HEK293 (cell line): ENCODE data around the gene PAPSS2.
A peak's percentile ranks its signal among the peaks of the same experiment; 100 is the strongest.

Experiments used
- CTCF ChIA-PET: fragments of 350-600 bp; formaldehyde crosslinking; extraction: SDS; loops from one replicate; lab custom pipeline; 2021; ENCODE audit warnings: antibody characterized with exemption; lab: Yijun Ruan, JAX
- POLR2A ChIA-PET: fragments of 300-600 bp; formaldehyde crosslinking; extraction: SDS; loops from one replicate; lab custom pipeline; 2020; ENCODE audit warnings: antibody characterized with exemption, inconsistent platforms; lab: Yijun Ruan, JAX
- H3K27ac ChIP-seq: fragments of 200-500 bp; sonication (Bioruptor generic); 2 replicates; pipeline ENCODE4 v1.5.1; 2014; ENCODE audit warnings: low read depth, low read length, control low read depth, inconsistent platforms; ENCODE audit errors: extremely low read depth
- H3K36me3 ChIP-seq, 2 experiments: fragments of 200-500 bp in 1 of 2; sonication (Bioruptor generic) in 1 of 2; 1 replicate in 1 of 2; 2 replicates in 1 of 2; pipeline ENCODE4 v1.5.1; 2014 to 2017; ENCODE audit warnings: inconsistent platforms in 2 of 2, low read length in 2 of 2; ENCODE audit not compliant: control insufficient read depth in 2 of 2, insufficient read depth in 1 of 2
- H3K4me1 ChIP-seq: fragments of 200-500 bp; sonication (Bioruptor generic); 2 replicates; pipeline ENCODE4 v1.5.1; 2014; ENCODE audit warnings: mild to moderate bottlenecking, low read length, inconsistent platforms; ENCODE audit not compliant: control insufficient read depth, insufficient read depth
- H3K4me3 ChIP-seq: 2 replicates; pipeline ENCODE4 v1.5.1; 2011; ENCODE audit warnings: low read depth, mild to moderate bottlenecking, control low read depth, low read length, moderate library complexity
- H3K9me3 ChIP-seq: fragments of 200-500 bp; sonication (Bioruptor generic); 2 replicates; pipeline ENCODE4 v1.5.1; 2014; ENCODE audit warnings: low read depth, low read length, inconsistent platforms; ENCODE audit not compliant: control insufficient read depth, insufficient read depth
- ATF2 ChIP-seq: fragments of 450-650 bp; formaldehyde crosslinking; IDR thresholded peaks from 2 replicates; pipeline ENCODE4 v1.5.1; 2016; ENCODE audit warnings: missing biosample characterization, missing genetic modification characterization, low read depth
- REPIN1 ChIP-seq: fragments of 450-650 bp; formaldehyde crosslinking; IDR thresholded peaks from 2 replicates; pipeline ENCODE4 v1.5.1; 2017; ENCODE audit warnings: missing biosample characterization, missing genetic modification characterization, low read depth
- ZNF10 ChIP-seq: fragments of 450-650 bp; formaldehyde crosslinking; IDR thresholded peaks from 2 replicates; pipeline ENCODE4 v1.5.1; 2017; ENCODE audit warnings: missing biosample characterization, missing genetic modification characterization
- ZNF184 ChIP-seq: fragments of 450-650 bp; IDR thresholded peaks from 2 replicates; pipeline ENCODE4 v1.5.1; 2018; ENCODE audit warnings: missing biosample characterization, mild to moderate bottlenecking, missing genetic modification characterization
- ZNF398 ChIP-seq: fragments of 450-650 bp; formaldehyde crosslinking; IDR thresholded peaks from 2 replicates; pipeline ENCODE4 v1.5.1; 2017; ENCODE audit warnings: missing biosample characterization, missing genetic modification characterization
- ZNF404 ChIP-seq: fragments of 450-650 bp; formaldehyde crosslinking; IDR thresholded peaks from 2 replicates; pipeline ENCODE4 v1.5.1; 2017; ENCODE audit warnings: missing biosample characterization, missing genetic modification characterization
- ZNF530 ChIP-seq: fragments of 450-650 bp; formaldehyde crosslinking; IDR thresholded peaks from 2 replicates; pipeline ENCODE4 v1.5.1; 2016; ENCODE audit warnings: low read depth, missing biosample characterization, missing genetic modification characterization
- ZNF558 ChIP-seq: fragments of 450-650 bp; formaldehyde crosslinking; IDR thresholded peaks from 2 replicates; pipeline ENCODE4 v1.5.1; 2016; ENCODE audit warnings: missing biosample characterization, missing genetic modification characterization
- ZNF747 ChIP-seq: fragments of 450-650 bp; formaldehyde crosslinking; IDR thresholded peaks from 2 replicates; pipeline ENCODE4 v1.5.1; 2016; ENCODE audit warnings: missing biosample characterization, missing genetic modification characterization

Gene PAPSS2

GRCh38 chr10:87782721-87783120, 123.0 kb downstream of the PAPSS2 start (continued):
- no peak for TF ChIP-seq ZNF398 (tag by site-specific recombination)
- TF ChIP-seq ZNF404 (tag by site-specific recombination), result no peak
- TF ChIP-seq, all 188 proteins: peak for 0

- Histone ChIP-seq H3K27ac (no peak overlapping the region), H3K9me3 (no peaks in the 10 kb centered on the region), H3K4me3 (no peak overlapping the region), H3K36me3 (peaks cover 53 to 62% of the 10 kb centered on the region in 2 experiments), H3K4me1 (no peaks in the 10 kb centered on the region)
- POLR2A ChIA-PET, result no interaction called here
- CTCF ChIA-PET, result no interaction called here
- no peak for TF ChIP-seq REPIN1
- no peak for TF ChIP-seq ZNF530
Observed at GRCh38 chr10:87786421-87786820, 126.7 kb downstream of the PAPSS2 start.

- H3K36me3 ChIP-seq, result peaks cover 36 to 58% of the 10 kb centered on the region in 2 experiments
Observed at GRCh38 chr10:87790185-87790584, 130.5 kb downstream of the PAPSS2 start.

GRCh38 chr10:87794285-87794684, 134.6 kb downstream of the PAPSS2 start:
- ChIA-PET POLR2A (no interaction called here), CTCF (interaction anchor here (0.6 to 1.2 kb wide), 3 partner anchors 20 to 678 kb away, joined by 3 read pairs; no protein-coding TSS in a partner anchor)
- H3K4me3 ChIP-seq, result no peak overlapping the region
- no peak for TF ChIP-seq ZNF747 (tag by site-specific recombination)
- TF ChIP-seq ZNF184 (tag by site-specific recombination), result no peak
- TF ChIP-seq ZNF558, result no peak
- H3K9me3 ChIP-seq, result no peaks in the 10 kb centered on the region
- peaks cover 3% of the 10 kb centered on the region; the same call in 1 of the 2 replicates for H3K4me1 ChIP-seq
- no peak overlapping the region for H3K27ac ChIP-seq
- H3K36me3 ChIP-seq, result peaks cover 20 to 61% of the 10 kb centered on the region in 2 experiments

More at GRCh38 chr10:87790185-87790584, 130.5 kb downstream of the PAPSS2 start:
- Histone ChIP-seq H3K4me3 (no peak overlapping the region), H3K27ac (no peak overlapping the region), H3K4me1 (peaks cover 3% of the 10 kb centered on the region; the same call in 1 of the 2 replicates), H3K9me3 (no peaks in the 10 kb centered on the region)
- ChIA-PET POLR2A (no interaction called here), CTCF (interaction anchor here (0.6 to 1.8 kb wide), 2 partner anchors 8 to 133 kb away, joined by 3 to 4 read pairs; no protein-coding TSS in a partner anchor)
- TF ChIP-seq ATF2, result peak; percentile 77
- no peak for TF ChIP-seq ZNF10 (tag by site-specific recombination)
